ENCODE data around the gene TDRD9.

The TDRD9 gene

GRCh38 chr14:104095426-104096310 lies 167.4 kb downstream of the TDRD9 start:
- DNase-seq: no peak

- DNase-seq: no peak
Measured at GRCh38 chr14:104096318-104096717, 168.1 kb downstream of the TDRD9 start.

- DNase-seq: no peak
Measured at GRCh38 chr14:104096751-104097700, 168.8 kb downstream of the TDRD9 start.

- DNase-seq: no peak
Measured at GRCh38 chr14:104098272-104099095, 170.2 kb downstream of the TDRD9 start.

GRCh38 chr14:104099096-104100041 lies 171.1 kb downstream of the TDRD9 start:
- DNase-seq: no peak

- no peak for DNase-seq
Measured at GRCh38 chr14:104100171-104101085, 172.2 kb downstream of the TDRD9 start.

GRCh38 chr14:104101086-104101621 lies 172.9 kb downstream of the TDRD9 start:
- DNase-seq: no peak

- no peak for DNase-seq
Measured at GRCh38 chr14:104101651-104102281, 173.5 kb downstream of the TDRD9 start.

Data from NCI-H1092 (cell line).